Measurements from ENCODE around the gene SPHK2. TPM values are rescaled to one million over a fixed set of nuclear protein-coding genes. Genes with fewer than 3 reads are reported as not detected.
A peak's percentile ranks its signal among the peaks of the same experiment; 100 is the strongest.

SPHK2 gene
- polyA plus RNA-seq, 2 of the 4 experiments (the other 2 are of a cell fraction) = 6.1 to 18.3 TPM

DNA sequence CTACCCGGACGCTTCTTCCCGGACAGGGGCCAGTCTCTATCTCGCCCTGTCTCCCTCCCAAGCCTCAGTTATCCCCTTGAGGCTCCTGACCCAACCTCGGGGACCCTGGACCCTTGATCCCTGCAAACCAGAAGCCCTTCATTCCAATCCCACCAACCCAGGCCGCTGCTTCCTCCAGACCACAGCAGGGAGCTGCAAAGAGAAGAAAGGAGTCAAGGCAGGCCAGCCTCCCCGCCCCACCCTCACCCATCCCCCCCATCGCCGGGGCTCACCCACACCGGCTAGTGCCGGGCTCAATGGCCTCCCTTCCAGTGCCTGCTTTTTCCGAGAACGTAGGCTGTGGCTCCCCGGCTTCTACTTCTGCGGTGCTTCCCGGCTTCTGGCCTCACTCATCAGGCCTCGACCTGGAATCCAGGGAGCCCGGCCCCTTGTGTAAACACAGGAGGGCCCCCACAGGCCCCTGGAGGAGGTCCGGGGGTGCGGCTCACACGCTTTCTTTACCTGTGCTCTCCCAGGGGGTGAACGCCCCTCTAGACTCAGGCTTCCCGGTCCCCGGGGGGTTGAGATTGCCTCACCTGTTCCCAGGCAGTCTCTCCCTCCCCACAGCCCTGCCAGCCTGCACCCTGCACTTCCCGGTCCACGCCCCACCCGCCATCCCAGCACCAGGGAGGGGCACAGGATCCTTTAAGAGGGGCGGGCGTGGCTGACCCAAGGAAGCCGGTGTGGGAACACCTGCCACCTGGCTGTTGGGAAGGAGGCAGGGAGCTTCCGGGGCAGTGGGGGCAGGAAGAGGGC is 4.7 kb upstream of the SPHK2 start, which contains the start of gene FAM83E:
Gene FAM83E (minus strand): TSS at position 641 of the 795 bp plus-strand sequence. CDS start 1,704 bp downstream, outside the sequence.
- ChIA-PET POLR2A (interaction anchor here (0.5 to 0.9 kb wide), 4 partner anchors 9 to 747 kb away, joined by 3 read pairs; partner anchors contain the start of gene TEAD2), CTCF (interaction anchor here (1.1 to 18.9 kb wide), 6 partner anchors 9 to 301 kb away, joined by 3 to 396 read pairs (median 4); partner anchors contain the start of gene KDELR1)
- Histone ChIP-seq H3K27ac (peak within 1 kb of the TSS; percentile 3 to 90; a peak in 4 of 6 replicates), H3K4me1 (peaks cover 37% of the 10 kb centered on the region), H3K4me3 (no peak within 1 kb of the TSS), H3K4me2 (peak within 1 kb of the TSS; percentile 92), H3K9me3 (no peaks in the 10 kb centered on the region)
- FAIRE-seq (no peak), ATAC-seq (peak; percentile 4; a peak in 5 of 6 replicates), DNase-seq (ENCODE audit: low read depth in 1 of 2, low spot score in 1 of 2) (peak; percentile 61 to 75)
- 43% methylated on average over 30 of the region's 31 CpGs for WGBS (ENCODE audit: missing lambda C conversion rate)
- TF ChIP-seq, protein P1, sequence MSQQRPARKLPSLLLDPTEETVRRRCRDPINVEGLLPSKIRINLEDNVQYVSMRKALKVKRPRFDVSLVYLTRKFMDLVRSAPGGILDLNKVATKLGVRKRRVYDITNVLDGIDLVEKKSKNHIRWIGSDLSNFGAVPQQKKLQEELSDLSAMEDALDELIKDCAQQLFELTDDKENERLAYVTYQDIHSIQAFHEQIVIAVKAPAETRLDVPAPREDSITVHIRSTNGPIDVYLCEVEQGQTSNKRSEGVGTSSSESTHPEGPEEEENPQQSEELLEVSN (IDR thresholded peaks at IDR 0.05; ENCODE audit: borderline replicate concordance, low read depth) = no peak
- TF ChIP-seq MAFK (IDR thresholded peaks at IDR 0.05; ENCODE audit: partially characterized antibody) = no peak
- no peak for TF ChIP-seq ZNF302 (CRISPR knock-in tag; IDR thresholded peaks at IDR 0.05)
- TF ChIP-seq HEYL (CRISPR knock-in tag; IDR thresholded peaks at IDR 0.05) = no peak
- 0 out of 2 replicates have a peak, but pooled peaks have one; percentile 30 for TF ChIP-seq NPAS2 (CRISPR knock-in tag; IDR thresholded peaks at IDR 0.05; ENCODE audit: borderline replicate concordance)
- TF ChIP-seq FOXS1 (CRISPR knock-in tag; IDR thresholded peaks at IDR 0.05) = 0 out of 2 replicates have a peak, but pooled peaks have one; percentile 47
- peak; percentile 99 for TF ChIP-seq TP53 (CRISPR knock-in tag; IDR thresholded peaks at IDR 0.05)
- peak; percentile 19; the same call in 1 of the 2 replicates for TF ChIP-seq POLR2A (IDR thresholded peaks at IDR 0.05; ENCODE audit: low read length)
- TF ChIP-seq NR3C1 (IDR thresholded peaks at IDR 0.05) = no peak
- TF ChIP-seq CBX8 (IDR thresholded peaks at IDR 0.05) = no peak
- TF ChIP-seq HOXA7 (CRISPR knock-in tag; IDR thresholded peaks at IDR 0.05) = peak; percentile 99
- TF ChIP-seq ESRRA (IDR thresholded peaks at IDR 0.05; ENCODE audit: borderline replicate concordance, low read length) = no peak
- no peak for TF ChIP-seq HOXB13 (CRISPR knock-in tag; IDR thresholded peaks at IDR 0.05; ENCODE audit: low read depth)
- TF ChIP-seq MAZ (IDR thresholded peaks at IDR 0.05; ENCODE audit: borderline replicate concordance, low read depth, low read length) = no peak
- no peak for TF ChIP-seq ZFP36 (IDR thresholded peaks at IDR 0.05; ENCODE audit: borderline replicate concordance, partially characterized antibody)
- TF ChIP-seq, protein P2, sequence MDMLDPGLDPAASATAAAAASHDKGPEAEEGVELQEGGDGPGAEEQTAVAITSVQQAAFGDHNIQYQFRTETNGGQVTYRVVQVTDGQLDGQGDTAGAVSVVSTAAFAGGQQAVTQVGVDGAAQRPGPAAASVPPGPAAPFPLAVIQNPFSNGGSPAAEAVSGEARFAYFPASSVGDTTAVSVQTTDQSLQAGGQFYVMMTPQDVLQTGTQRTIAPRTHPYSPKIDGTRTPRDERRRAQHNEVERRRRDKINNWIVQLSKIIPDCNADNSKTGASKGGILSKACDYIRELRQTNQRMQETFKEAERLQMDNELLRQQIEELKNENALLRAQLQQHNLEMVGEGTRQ (IDR thresholded peaks at IDR 0.05) = no peak
- no peak for TF ChIP-seq JUNB (IDR thresholded peaks at IDR 0.05)
- no peak for TF ChIP-seq RCOR1 (IDR thresholded peaks at IDR 0.05; ENCODE audit: low read depth, low read length)
- TF ChIP-seq, protein P3, sequence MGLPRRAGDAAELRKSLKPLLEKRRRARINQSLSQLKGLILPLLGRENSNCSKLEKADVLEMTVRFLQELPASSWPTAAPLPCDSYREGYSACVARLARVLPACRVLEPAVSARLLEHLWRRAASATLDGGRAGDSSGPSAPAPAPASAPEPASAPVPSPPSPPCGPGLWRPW (IDR thresholded peaks at IDR 0.05) = no peak
- TF ChIP-seq, protein P4, sequence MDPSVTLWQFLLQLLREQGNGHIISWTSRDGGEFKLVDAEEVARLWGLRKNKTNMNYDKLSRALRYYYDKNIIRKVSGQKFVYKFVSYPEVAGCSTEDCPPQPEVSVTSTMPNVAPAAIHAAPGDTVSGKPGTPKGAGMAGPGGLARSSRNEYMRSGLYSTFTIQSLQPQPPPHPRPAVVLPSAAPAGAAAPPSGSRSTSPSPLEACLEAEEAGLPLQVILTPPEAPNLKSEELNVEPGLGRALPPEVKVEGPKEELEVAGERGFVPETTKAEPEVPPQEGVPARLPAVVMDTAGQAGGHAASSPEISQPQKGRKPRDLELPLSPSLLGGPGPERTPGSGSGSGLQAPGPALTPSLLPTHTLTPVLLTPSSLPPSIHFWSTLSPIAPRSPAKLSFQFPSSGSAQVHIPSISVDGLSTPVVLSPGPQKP (IDR thresholded peaks at IDR 0.05; ENCODE audit: low read depth, low read length) = no peak
- TF ChIP-seq SREBF2 (IDR thresholded peaks at IDR 0.05) = no peak
- no peak for TF ChIP-seq HDAC2 (IDR thresholded peaks at IDR 0.05)
- TF ChIP-seq, protein P5, sequence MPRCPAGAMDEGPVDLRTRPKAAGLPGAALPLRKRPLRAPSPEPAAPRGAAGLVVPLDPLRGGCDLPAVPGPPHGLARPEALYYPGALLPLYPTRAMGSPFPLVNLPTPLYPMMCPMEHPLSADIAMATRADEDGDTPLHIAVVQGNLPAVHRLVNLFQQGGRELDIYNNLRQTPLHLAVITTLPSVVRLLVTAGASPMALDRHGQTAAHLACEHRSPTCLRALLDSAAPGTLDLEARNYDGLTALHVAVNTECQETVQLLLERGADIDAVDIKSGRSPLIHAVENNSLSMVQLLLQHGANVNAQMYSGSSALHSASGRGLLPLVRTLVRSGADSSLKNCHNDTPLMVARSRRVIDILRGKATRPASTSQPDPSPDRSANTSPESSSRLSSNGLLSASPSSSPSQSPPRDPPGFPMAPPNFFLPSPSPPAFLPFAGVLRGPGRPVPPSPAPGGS (IDR thresholded peaks at IDR 0.05) = peak; percentile 68; the same call in 1 of the 3 replicates
- no peak for TF ChIP-seq ZC3H11A (IDR thresholded peaks at IDR 0.05)
- no peak for TF ChIP-seq EHMT2 (IDR thresholded peaks at IDR 0.05; ENCODE audit: low read depth)
- TF ChIP-seq TFCP2L1 (CRISPR knock-in tag; IDR thresholded peaks at IDR 0.05) = peak; percentile 98
- TF ChIP-seq EP300 (IDR thresholded peaks at IDR 0.05) = no peak
- TF ChIP-seq FOSL2 (IDR thresholded peaks at IDR 0.05) = no peak
- 0 out of 2 replicates have a peak, but pooled peaks have one; percentile 6 for TF ChIP-seq FOSL2 (CRISPR knock-in tag; IDR thresholded peaks at IDR 0.05)
- TF ChIP-seq RNF2 (IDR thresholded peaks at IDR 0.05; ENCODE audit: borderline replicate concordance, low read depth) = no peak
- TF ChIP-seq CEBPB (IDR thresholded peaks at IDR 0.05) = peak in 1 of 2 experiments; percentile 3; a peak in 1 of 4 replicates
- TF ChIP-seq RARB (CRISPR knock-in tag; IDR thresholded peaks at IDR 0.05) = peak; percentile 95
- TF ChIP-seq GATA3 (IDR thresholded peaks at IDR 0.05; ENCODE audit: borderline replicate concordance) = peak; percentile 39; the same call in 1 of the 2 replicates
- TF ChIP-seq RAD21 (conservative IDR thresholded peaks at IDR 0.05 in 1 of 2, IDR thresholded peaks at IDR 0.05 in 1 of 2) = no peak
- peak; percentile 40 to 89; a peak in 4 of 5 replicates for TF ChIP-seq JUN (IDR thresholded peaks at IDR 0.05)
- no peak for TF ChIP-seq KDM1A (IDR thresholded peaks at IDR 0.05; ENCODE audit: low read depth)
- TF ChIP-seq PHF8 (IDR thresholded peaks at IDR 0.05; ENCODE audit: borderline replicate concordance, low read depth) = no peak
- peak; percentile 98 for TF ChIP-seq FOSB (CRISPR knock-in tag; IDR thresholded peaks at IDR 0.05)

All from A549 (cell line).